Measurements from ENCODE around the gene ACD.

GRCh38 chr16:67697422-67698185 is 37.5 kb upstream of the ACD start:
- TF ChIP-seq CTCF (IDR thresholded peaks at IDR 0.05) (no peak), POLR2AphosphoS5 (IDR thresholded peaks at IDR 0.05; ENCODE audit: insufficient read depth in 1 of 2, low read depth in 1 of 2) (no peak), POLR2A (IDR thresholded peaks at IDR 0.05) (no peak)
